Stimulated activated CD8-positive, alpha-beta memory T cell treated with anti-CD3 and anti-CD28 coated beads, Interleukin-12 subunit alpha, Interleukin-12 subunit beta, amount 100 ng/mL, for 24 hours (primary cell): ENCODE data around the gene RTL5.
"Not testable (repeated sequence)": the region's sequence is repeated elsewhere in the genome, so short reads cannot be mapped to it uniquely, and the experiment has no call there.

Experiments
- DNase-seq: peaks from one replicate; pipeline ENCODE4 v3.0.0-alpha.2; 2020; ENCODE audit errors: extremely low read depth

Gene RTL5

GRCh38 chrX:72131317-72132294 lies at the start of gene RTL5:
Gene RTL5, minus strand, starts transcription at chrX:72131915.
- peak; percentile 10 for DNase-seq

- no peak for DNase-seq
Measured at GRCh38 chrX:72180539-72180938, 48.8 kb upstream of the RTL5 start.

GRCh38 chrX:72176981-72177380 lies 45.3 kb upstream of the RTL5 start:
- DNase-seq = no peak

- DNase-seq = not testable (repeated sequence)
Measured at GRCh38 chrX:72176289-72176688, 44.6 kb upstream of the RTL5 start.

GRCh38 chrX:72169008-72169728 lies 37.5 kb upstream of the RTL5 start:
- no peak for DNase-seq

GRCh38 chrX:72165551-72165950 lies 33.8 kb upstream of the RTL5 start:
- no peak for DNase-seq

GRCh38 chrX:72159769-72160168 lies 28.1 kb upstream of the RTL5 start:
- DNase-seq = no peak

- no peak for DNase-seq
Measured at GRCh38 chrX:72158773-72159172, 27.1 kb upstream of the RTL5 start.

- DNase-seq = no peak
Measured at GRCh38 chrX:72146527-72146926, 14.8 kb upstream of the RTL5 start.

GRCh38 chrX:72145181-72145580 lies 13.5 kb upstream of the RTL5 start:
- no peak for DNase-seq

- no peak for DNase-seq
Measured at GRCh38 chrX:72143609-72143907, 11.8 kb upstream of the RTL5 start.

GRCh38 chrX:72142794-72143608 lies 11.3 kb upstream of the RTL5 start:
- DNase-seq = no peak

- no peak for DNase-seq
Measured at GRCh38 chrX:72142094-72142793, 10.5 kb upstream of the RTL5 start.

- DNase-seq = no peak
Measured at GRCh38 chrX:72141372-72142004, 9.8 kb upstream of the RTL5 start.

- DNase-seq = no peak
Measured at GRCh38 chrX:72139538-72139937, 7.8 kb upstream of the RTL5 start.

GRCh38 chrX:72137846-72138495 lies 6.3 kb upstream of the RTL5 start:
- DNase-seq = no peak

- no peak for DNase-seq
Measured at GRCh38 chrX:72133851-72134546, 2.3 kb upstream of the RTL5 start.

GRCh38 chrX:72132456-72132855 lies 741 bp upstream of the RTL5 start:
- no peak for DNase-seq

- DNase-seq = no peak
Measured at GRCh38 chrX:72130762-72131250, 909 bp downstream of the RTL5 start.
